ENCODE data around the gene LSS.
A peak's percentile ranks its signal among the peaks of the same experiment; 100 is the strongest.

Gene LSS

DNA sequence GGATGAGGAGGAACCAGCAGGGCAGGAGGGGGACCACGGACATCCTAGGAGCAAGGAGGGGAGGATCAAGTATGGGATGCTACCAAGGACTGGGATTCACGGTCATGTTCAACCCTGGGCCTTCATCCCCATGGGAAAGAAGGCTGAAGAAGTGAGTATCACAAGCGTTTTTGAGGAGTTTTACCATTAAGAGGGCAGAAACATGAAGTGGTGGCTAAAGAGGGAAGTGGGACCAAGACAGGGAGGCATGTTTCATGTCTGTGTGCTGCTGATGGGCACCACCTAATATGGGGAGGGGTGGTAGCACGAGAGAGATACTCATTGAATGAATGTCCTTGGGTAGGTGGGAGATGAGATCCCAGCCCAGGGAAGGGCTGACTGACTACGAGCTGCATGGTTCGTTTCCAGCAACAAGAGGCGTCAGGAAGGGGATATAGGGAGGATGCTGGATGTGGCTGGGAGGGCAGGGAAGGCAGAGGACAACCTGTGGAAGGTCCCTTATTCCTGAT, 11.3 kb upstream of the LSS start:
- no peak for DNase-seq (ENCODE audit: low read depth)
- H3K4me3 ChIP-seq (ENCODE audit: control insufficient read depth, low read depth, low read length): no peak overlapping the region
- no peak for TF ChIP-seq CTCF (IDR thresholded peaks at IDR 0.05; ENCODE audit: control insufficient read depth, insufficient read depth, low read depth, low read length, missing control alignments)

DNA sequence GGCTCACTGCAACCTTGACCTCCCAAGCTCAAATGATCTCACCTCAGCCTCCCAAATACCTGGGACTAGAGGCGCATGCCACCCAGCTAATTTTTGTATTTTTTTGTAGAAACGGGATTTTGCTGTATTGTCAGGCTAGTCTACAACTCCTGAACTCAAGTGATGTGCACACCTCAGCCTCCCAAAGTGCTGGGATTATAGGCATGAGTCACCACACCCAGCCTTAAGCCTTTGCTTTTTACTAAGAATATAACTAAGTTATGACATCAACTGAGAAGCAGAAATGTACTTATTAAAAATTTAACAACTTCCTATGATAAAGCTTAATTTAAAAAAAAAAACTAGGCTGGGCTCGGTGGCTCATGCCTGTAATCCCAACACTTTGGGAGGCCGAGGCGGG, 8.9 kb upstream of the LSS start:
- no peak overlapping the region for H3K4me3 ChIP-seq (ENCODE audit: control insufficient read depth, low read depth, low read length)
- no peak for TF ChIP-seq CTCF (IDR thresholded peaks at IDR 0.05; ENCODE audit: control insufficient read depth, insufficient read depth, low read depth, low read length, missing control alignments)
- DNase-seq (ENCODE audit: low read depth): no peak

GRCh38 chr21:46234436-46234950, 5.9 kb upstream of the LSS start:
- H3K4me3 ChIP-seq (ENCODE audit: control insufficient read depth, low read depth, low read length): no peak overlapping the region
- DNase-seq (ENCODE audit: low read depth): no peak
- TF ChIP-seq CTCF (IDR thresholded peaks at IDR 0.05; ENCODE audit: control insufficient read depth, insufficient read depth, low read depth, low read length, missing control alignments): no peak

- DNase-seq (ENCODE audit: low read depth): no peak
- TF ChIP-seq CTCF (IDR thresholded peaks at IDR 0.05; ENCODE audit: control insufficient read depth, insufficient read depth, low read depth, low read length, missing control alignments): no peak
- no peak overlapping the region; the same call in 1 of the 2 replicates for H3K4me3 ChIP-seq (ENCODE audit: control insufficient read depth, low read depth, low read length)
These were observed 1.3 kb upstream of the LSS start for GRCh38 chr21:46229923-46230260.

GRCh38 chr21:46229133-46229922, 754 bp upstream of the LSS start:
- no peak for DNase-seq (ENCODE audit: low read depth)
- peak overlapping the region; percentile 54 for H3K4me3 ChIP-seq (ENCODE audit: control insufficient read depth, low read depth, low read length)
- peak; percentile 62 for TF ChIP-seq CTCF (IDR thresholded peaks at IDR 0.05; ENCODE audit: control insufficient read depth, insufficient read depth, low read depth, low read length, missing control alignments)

- H3K4me3 ChIP-seq (ENCODE audit: control insufficient read depth, low read depth, low read length): peak overlapping the region; percentile 55
- no peak for TF ChIP-seq CTCF (IDR thresholded peaks at IDR 0.05; ENCODE audit: control insufficient read depth, insufficient read depth, low read depth, low read length, missing control alignments)
- no peak for DNase-seq (ENCODE audit: low read depth)
These were observed 696 bp downstream of the LSS start for GRCh38 chr21:46227811-46228344.

Data from AG09309 (cell line).